ENCODE measurements around the gene S100A1. TPM values are rescaled to one million over a fixed set of nuclear protein-coding genes. Genes with fewer than 3 reads are reported as not detected.
"Not testable (repeated sequence)": the region's sequence is repeated elsewhere in the genome, so short reads cannot be mapped to it uniquely, and the experiment has no call there.

S100A1 gene
- total RNA-seq, 2 experiments from 2014 or later, result not detected

GRCh38 chr1:153649863-153650235 is 21.6 kb downstream of the S100A1 start:
- intact Hi-C loops (cut with micrococcal nuclease), result no loop called here
- peak overlapping the region; percentile 57 for H3K27ac Mint-ChIP-seq
- H3K27me3 Mint-ChIP-seq (ENCODE audit: low read depth), result no peaks in the 10 kb centered on the region
- peaks cover 25% of the 10 kb centered on the region for H3K36me3 Mint-ChIP-seq (ENCODE audit: low read depth)
- no peak overlapping the region for H3K4me3 Mint-ChIP-seq
- peak; percentile 12 for DNase-seq
- peaks cover 41% of the 10 kb centered on the region for H3K4me1 Mint-ChIP-seq (ENCODE audit: low read depth)
- no peaks in the 10 kb centered on the region for H3K9me3 Mint-ChIP-seq
- CTCF ChIA-PET, result interaction anchor here (1.3 to 1.4 kb wide), 2 partner anchors 10 to 116 kb away, joined by 3 to 5 read pairs; no protein-coding TSS in a partner anchor

DNA sequence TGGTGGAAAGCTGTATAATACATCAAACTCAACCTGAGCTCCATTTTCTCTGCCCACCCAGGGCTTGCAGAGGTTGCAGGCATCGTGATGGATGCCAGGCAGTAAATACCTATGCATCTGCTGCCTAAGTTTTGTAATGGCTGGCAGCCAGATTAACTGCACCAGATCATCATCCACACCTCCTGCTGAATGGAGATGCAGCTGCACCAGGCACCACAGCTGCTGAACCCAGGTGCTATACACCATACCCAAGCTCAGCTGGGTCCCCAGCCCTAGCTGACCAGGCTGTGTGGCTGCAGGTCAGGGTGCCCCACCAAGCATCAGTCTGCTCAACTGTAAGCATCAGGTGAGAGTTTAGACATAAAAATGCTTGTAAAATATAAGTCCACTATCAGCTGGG is 23.5 kb downstream of the S100A1 start:
- no peaks in the 10 kb centered on the region for H3K9me3 Mint-ChIP-seq
- H3K4me1 Mint-ChIP-seq (ENCODE audit: low read depth), result peaks cover 28% of the 10 kb centered on the region
- intact Hi-C loops (cut with micrococcal nuclease), result no loop called here
- no peaks in the 10 kb centered on the region for H3K27me3 Mint-ChIP-seq (ENCODE audit: low read depth)
- H3K36me3 Mint-ChIP-seq (ENCODE audit: low read depth), result peaks cover 6% of the 10 kb centered on the region
- CTCF ChIA-PET, result interaction anchor here (0.6 to 0.8 kb wide), 2 partner anchors 56 to 142 kb away, joined by 4 to 5 read pairs; no protein-coding TSS in a partner anchor
- no peak overlapping the region for H3K4me3 Mint-ChIP-seq
- H3K27ac Mint-ChIP-seq, result no peak overlapping the region
- no peak for DNase-seq

DNA sequence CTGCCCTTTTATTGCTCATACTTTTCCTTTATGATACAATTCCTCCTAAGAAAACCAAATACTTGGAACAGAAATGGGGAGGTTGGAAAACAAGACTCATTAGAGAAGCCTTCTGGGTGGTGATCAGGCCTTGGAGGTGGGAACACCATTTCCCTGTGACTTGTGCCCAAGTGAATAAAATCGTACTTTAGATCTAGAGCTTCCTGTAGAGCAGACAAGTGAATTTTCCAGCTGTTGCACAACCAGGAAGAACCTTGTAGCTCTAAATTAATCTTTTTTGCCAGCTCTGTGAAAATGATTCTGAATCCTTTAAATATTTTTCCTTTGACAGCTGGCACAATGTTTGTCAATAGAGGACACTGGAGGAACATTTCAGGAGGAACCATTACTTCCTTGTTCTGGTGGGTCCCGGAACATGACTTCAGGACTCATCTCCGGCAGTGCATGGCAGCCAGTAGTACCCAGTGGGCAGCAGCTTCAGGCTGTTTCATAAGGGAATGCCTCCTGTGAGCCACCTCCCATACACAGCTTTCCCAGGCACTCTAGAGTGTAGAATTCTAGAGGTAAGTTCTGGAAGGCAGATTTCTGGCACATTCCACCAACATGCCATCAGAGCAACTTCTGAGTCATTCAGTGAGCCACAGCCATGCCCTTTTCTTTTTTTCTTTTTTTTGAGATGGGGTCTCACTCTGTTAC is 24.7 kb downstream of the S100A1 start:
- H3K4me3 Mint-ChIP-seq, result no peak overlapping the region
- H3K27me3 Mint-ChIP-seq (ENCODE audit: low read depth), result no peaks in the 10 kb centered on the region
- no peaks in the 10 kb centered on the region for H3K9me3 Mint-ChIP-seq
- CTCF ChIA-PET, result interaction anchor here (0.9 kb wide), 1 partner anchor 10 kb away, joined by 4 read pairs; no protein-coding TSS in a partner anchor
- H3K36me3 Mint-ChIP-seq (ENCODE audit: low read depth), result peaks cover under 1% of the 10 kb centered on the region
- DNase-seq, result no peak
- intact Hi-C loops (cut with micrococcal nuclease), result no loop called here
- H3K4me1 Mint-ChIP-seq (ENCODE audit: low read depth), result peaks cover 22% of the 10 kb centered on the region
- H3K27ac Mint-ChIP-seq, result no peak overlapping the region

GRCh38 chr1:153655333-153655732 is 27.1 kb downstream of the S100A1 start:
- intact Hi-C loops (cut with micrococcal nuclease), result loop anchor here (5.0 kb wide), 1 partner anchor 322 kb away; the partner anchor contains the start of gene JTB
- DNase-seq, result no peak
- H3K4me1 Mint-ChIP-seq (ENCODE audit: low read depth), result peaks cover 14% of the 10 kb centered on the region
- no peaks in the 10 kb centered on the region for H3K9me3 Mint-ChIP-seq
- no peaks in the 10 kb centered on the region for H3K27me3 Mint-ChIP-seq (ENCODE audit: low read depth)
- no peak overlapping the region for H3K4me3 Mint-ChIP-seq
- no peaks in the 10 kb centered on the region for H3K36me3 Mint-ChIP-seq (ENCODE audit: low read depth)
- no peak overlapping the region for H3K27ac Mint-ChIP-seq
- CTCF ChIA-PET, result interaction anchor here (1.6 kb wide), 1 partner anchor 21 kb away, joined by 5 read pairs; the partner anchor contains the start of gene CHTOP

- Mint-ChIP-seq H3K36me3 (ENCODE audit: low read depth) (peaks cover 20% of the 10 kb centered on the region), H3K27me3 (ENCODE audit: low read depth) (no peaks in the 10 kb centered on the region), H3K4me1 (ENCODE audit: low read depth) (peaks cover 15% of the 10 kb centered on the region), H3K27ac (peak within 1 kb of the TSS; percentile 94), H3K4me3 (peak within 1 kb of the TSS; percentile 97), H3K9me3 (no peaks in the 10 kb centered on the region)
- CTCF ChIA-PET, result interaction anchor here (0.5 to 1.2 kb wide), 3 partner anchors 19 to 319 kb away, joined by 3 read pairs; partner anchors contain the start of gene JTB
- DNase-seq, result peak; percentile 95
- intact Hi-C loops (cut with micrococcal nuclease), result loop anchor here (1.0 to 5.0 kb wide), 4 partner anchors 13 to 319 kb away; partner anchors contain the start of genes CHTOP and JTB
Observed at GRCh38 chr1:153658400-153659174, 30.4 kb downstream of the S100A1 start, which contains the start of gene SNAPIN. TSS of gene SNAPIN (plus strand) at chr1:153658703. CDS start at chr1:153658744, 41 bp downstream.

DNA sequence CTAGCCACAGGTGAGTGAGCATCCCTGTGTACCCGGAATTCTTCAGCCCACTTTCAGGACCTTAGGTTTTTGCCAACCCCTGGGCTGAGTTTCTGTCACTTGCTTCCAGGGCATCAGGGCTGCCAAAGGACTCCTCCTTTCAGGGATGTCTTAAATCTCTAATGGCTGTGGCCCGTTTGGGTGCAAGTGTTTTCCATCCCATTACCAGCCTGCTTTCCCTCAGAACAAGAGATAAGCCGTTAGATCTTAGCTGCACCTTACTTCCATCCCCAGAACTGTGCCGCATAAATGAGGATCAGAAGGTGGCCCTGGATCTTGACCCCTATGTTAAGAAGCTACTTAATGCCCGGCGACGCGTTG is 30.9 kb downstream of the S100A1 start:
- no peaks in the 10 kb centered on the region for H3K27me3 Mint-ChIP-seq (ENCODE audit: low read depth)
- CTCF ChIA-PET, result interaction anchor here (0.5 to 1.2 kb wide), 3 partner anchors 18 to 318 kb away, joined by 3 read pairs; partner anchors contain the start of gene JTB
- intact Hi-C loops (cut with micrococcal nuclease), result loop anchor here (5.0 kb wide), 1 partner anchor 318 kb away; the partner anchor contains the start of gene JTB
- H3K4me1 Mint-ChIP-seq (ENCODE audit: low read depth), result peaks cover 15% of the 10 kb centered on the region
- H3K27ac Mint-ChIP-seq, result peak overlapping the region; percentile 94
- peaks cover 24% of the 10 kb centered on the region for H3K36me3 Mint-ChIP-seq (ENCODE audit: low read depth)
- H3K9me3 Mint-ChIP-seq, result no peaks in the 10 kb centered on the region
- H3K4me3 Mint-ChIP-seq, result peak overlapping the region; percentile 97
- no peak for DNase-seq

- H3K27ac Mint-ChIP-seq, result peak overlapping the region; percentile 94
- H3K4me1 Mint-ChIP-seq (ENCODE audit: low read depth), result peaks cover 15% of the 10 kb centered on the region
- intact Hi-C loops (cut with micrococcal nuclease), result loop anchor here (5.0 kb wide), 1 partner anchor 318 kb away; the partner anchor contains the start of gene JTB
- H3K4me3 Mint-ChIP-seq, result peak overlapping the region; percentile 97
- peaks cover 29% of the 10 kb centered on the region for H3K36me3 Mint-ChIP-seq (ENCODE audit: low read depth)
- CTCF ChIA-PET, result no interaction called here
- no peaks in the 10 kb centered on the region for H3K27me3 Mint-ChIP-seq (ENCODE audit: low read depth)
- H3K9me3 Mint-ChIP-seq, result no peaks in the 10 kb centered on the region
- no peak for DNase-seq
Observed at GRCh38 chr1:153659656-153660055, 31.4 kb downstream of the S100A1 start.

DNA sequence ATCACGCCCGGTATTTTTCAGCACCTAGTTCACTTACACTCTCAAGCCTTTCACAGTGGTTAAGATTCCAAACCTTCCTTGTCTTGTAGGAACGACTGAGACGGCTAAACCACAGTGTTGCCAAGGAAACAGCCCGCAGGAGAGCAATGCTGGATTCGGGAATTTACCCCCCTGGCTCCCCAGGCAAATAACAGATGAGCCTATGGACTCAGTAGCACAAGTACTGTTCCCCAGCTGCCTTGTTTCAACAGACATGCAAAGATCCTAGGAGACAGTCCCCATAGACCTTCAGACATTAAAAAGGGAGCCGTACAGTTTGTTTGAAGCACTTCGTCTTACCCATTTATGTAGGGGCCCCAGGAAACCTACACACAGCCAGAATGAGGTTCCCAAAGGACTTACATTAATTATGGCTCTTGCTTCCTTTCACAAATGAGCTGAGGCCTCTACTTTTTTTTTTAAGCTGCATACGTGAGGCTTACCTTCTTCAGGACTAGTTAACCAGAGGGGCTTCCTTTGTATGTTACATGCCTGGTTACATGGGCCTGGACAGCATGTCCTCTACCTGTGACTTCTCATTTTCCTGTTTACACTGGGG is 33.0 kb downstream of the S100A1 start:
- Mint-ChIP-seq H3K27ac (no peak overlapping the region), H3K36me3 (ENCODE audit: low read depth) (peaks cover 40% of the 10 kb centered on the region), H3K4me3 (no peak overlapping the region), H3K4me1 (ENCODE audit: low read depth) (peaks cover 17% of the 10 kb centered on the region), H3K9me3 (no peaks in the 10 kb centered on the region), H3K27me3 (ENCODE audit: low read depth) (no peaks in the 10 kb centered on the region)
- intact Hi-C loops (cut with micrococcal nuclease), result no loop called here
- DNase-seq, result no peak
- CTCF ChIA-PET, result no interaction called here

- intact Hi-C loops (cut with micrococcal nuclease), result no loop called here
- Mint-ChIP-seq H3K36me3 (ENCODE audit: low read depth) (peaks cover 50% of the 10 kb centered on the region), H3K27ac (peak overlapping the region; percentile 62), H3K9me3 (no peaks in the 10 kb centered on the region), H3K4me1 (ENCODE audit: low read depth) (peaks cover 19% of the 10 kb centered on the region), H3K27me3 (ENCODE audit: low read depth) (no peaks in the 10 kb centered on the region), H3K4me3 (no peak overlapping the region)
- CTCF ChIA-PET, result no interaction called here
- no peak for DNase-seq
Observed at GRCh38 chr1:153662269-153662668, 34.0 kb downstream of the S100A1 start.

GRCh38 chr1:153663211-153663610 is 35.0 kb downstream of the S100A1 start:
- intact Hi-C loops (cut with micrococcal nuclease), result no loop called here
- Mint-ChIP-seq H3K36me3 (ENCODE audit: low read depth) (peaks cover 60% of the 10 kb centered on the region), H3K4me3 (no peak overlapping the region), H3K4me1 (ENCODE audit: low read depth) (peaks cover 26% of the 10 kb centered on the region), H3K27ac (no peak overlapping the region), H3K9me3 (no peaks in the 10 kb centered on the region), H3K27me3 (ENCODE audit: low read depth) (no peaks in the 10 kb centered on the region)
- no peak for DNase-seq
- CTCF ChIA-PET, result no interaction called here

GRCh38 chr1:153667439-153667838 is 39.2 kb downstream of the S100A1 start:
- no peak overlapping the region for H3K4me3 Mint-ChIP-seq
- H3K4me1 Mint-ChIP-seq (ENCODE audit: low read depth), result peaks cover 38% of the 10 kb centered on the region
- no peak for DNase-seq
- no peaks in the 10 kb centered on the region for H3K9me3 Mint-ChIP-seq
- CTCF ChIA-PET, result interaction anchor here (1.2 to 1.9 kb wide), 3 partner anchors 10 to 157 kb away, joined by 3 to 6 read pairs (median 3); no protein-coding TSS in a partner anchor
- intact Hi-C loops (cut with micrococcal nuclease), result no loop called here
- H3K27me3 Mint-ChIP-seq (ENCODE audit: low read depth), result no peaks in the 10 kb centered on the region
- H3K36me3 Mint-ChIP-seq (ENCODE audit: low read depth), result peaks cover 71% of the 10 kb centered on the region
- H3K27ac Mint-ChIP-seq, result peak overlapping the region; percentile 78

DNA sequence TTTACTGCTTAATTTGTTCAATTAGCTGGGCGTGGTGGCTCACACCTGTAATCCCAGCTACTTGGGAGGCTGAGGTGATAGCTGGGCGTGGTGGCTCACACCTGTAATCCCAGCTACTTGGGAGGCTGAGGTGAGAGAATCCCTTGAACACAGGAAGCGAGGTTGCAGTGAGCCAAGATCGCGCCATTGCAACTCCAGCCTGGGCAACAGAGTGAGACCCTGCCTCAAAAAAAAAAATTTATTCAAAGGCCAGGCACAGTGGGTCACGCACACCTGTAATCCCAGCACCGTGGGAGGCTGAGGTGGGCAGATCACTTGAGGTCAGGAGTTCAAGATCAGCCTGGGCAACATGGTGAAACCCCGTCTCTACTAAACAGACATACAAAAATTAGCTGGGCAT is 40.4 kb downstream of the S100A1 start:
- Mint-ChIP-seq H3K4me1 (ENCODE audit: low read depth) (peaks cover 38% of the 10 kb centered on the region), H3K36me3 (ENCODE audit: low read depth) (peaks cover 62% of the 10 kb centered on the region)
- DNase-seq; H3K4me3 Mint-ChIP-seq; H3K9me3 Mint-ChIP-seq; H3K27me3 Mint-ChIP-seq (ENCODE audit: low read depth); H3K27ac Mint-ChIP-seq; intact Hi-C loops (cut with micrococcal nuclease): not testable (repeated sequence)
- CTCF ChIA-PET, result interaction anchor here (0.6 kb wide), 1 partner anchor 53 kb away, joined by 3 read pairs; the partner anchor contains the start of gene S100A14

Measured in activated naive CD4-positive, alpha-beta T cell treated with anti-CD3 and anti-CD28 coated beads for 36 hours (primary cell).